Prostate gland (tissue), 2 donors: Measurements from ENCODE around the gene BHLHE41. TPM values are rescaled to one million over a fixed set of nuclear protein-coding genes. Genes with fewer than 3 reads are reported as not detected.

Experiments used
- DNase-seq: peaks from one replicate; pipeline ENCODE4 v3.0.0-alpha.2; 2019; ENCODE audit warnings: low spot score
- H3K27ac ChIP-seq, 2 donors: fragments of 200-600 bp; sonication (generic); 2 replicates each; pipeline ENCODE4 v1.5.1; 2017 to 2019
- H3K27me3 ChIP-seq: fragments of 200-600 bp; sonication (generic); replicated peaks from 2 replicates; pipeline ENCODE4 v1.5.1; 2019; ENCODE audit not compliant: insufficient read depth
- H3K36me3 ChIP-seq, 2 donors: fragments of 200-600 bp; sonication (generic); 1 replicate in 1 of 2; 2 replicates in 1 of 2; pipeline versions ENCODE4 v1.5.1 to v1.8.1; 2017 to 2019
- H3K4me1 ChIP-seq: fragments of 200-600 bp; sonication (generic); replicated peaks from 2 replicates; pipeline ENCODE4 v1.5.1; 2019
- H3K4me3 ChIP-seq, 2 donors: fragments of 200-600 bp; sonication (generic); 2 replicates each; pipeline ENCODE4 v1.5.1; 2017 to 2019
- H3K9me3 ChIP-seq: fragments of 200-600 bp; sonication (generic); 2 replicates; pipeline ENCODE4 v1.5.1; 2017
- POLR2A ChIP-seq: fragments of 450-650 bp; IDR thresholded peaks from one replicate; pipeline ENCODE4 v1.6.1; 2016; ENCODE audit warnings: antibody characterized with exemption, mild to moderate bottlenecking
- POLR2AphosphoS5 ChIP-seq: sonication (generic); formaldehyde crosslinking; IDR thresholded peaks from one replicate; pipeline ENCODE4 v1.6.1; 2017; ENCODE audit warnings: antibody characterized with exemption
- WGBS: methylation state at CpG from one replicate; pipeline ENCODE4 v1.1.5; 2018; 5-methylcytosine and 5-hydroxymethylcytosine counted together
- intact Hi-C: fragments of 100-400 bp; cut with DNase I; formaldehyde crosslinking; loops from one replicate; pipeline ENCODE4 v1.14.2; 2022
- total RNA-seq, 2 donors: library from RNA; depleted of rRNA; stranded (reverse); fragments of >200 nt; gene quantifications; one replicate each; pipeline ENCODE4 v1.1.0, GENCODE V29; 2016
- TF ChIP-seq, protein P1 (sequence below), 4 experiments: fragments of 200-600 bp in 2 of 4; fragments of 450-650 bp in 2 of 4; sonication (generic) in 2 of 4; IDR thresholded peaks; 1 replicate in 3 of 4; 2 replicates in 1 of 4; pipeline ENCODE4 v1.5.1; 2016 to 2019; ENCODE audit warnings: antibody characterized with exemption in 4 of 4, mild to moderate bottlenecking in 2 of 4, moderate library complexity in 2 of 4

Gene BHLHE41
- 10 to 100 TPM; 11.3 to 31.5 TPM for total RNA-seq

DNA sequence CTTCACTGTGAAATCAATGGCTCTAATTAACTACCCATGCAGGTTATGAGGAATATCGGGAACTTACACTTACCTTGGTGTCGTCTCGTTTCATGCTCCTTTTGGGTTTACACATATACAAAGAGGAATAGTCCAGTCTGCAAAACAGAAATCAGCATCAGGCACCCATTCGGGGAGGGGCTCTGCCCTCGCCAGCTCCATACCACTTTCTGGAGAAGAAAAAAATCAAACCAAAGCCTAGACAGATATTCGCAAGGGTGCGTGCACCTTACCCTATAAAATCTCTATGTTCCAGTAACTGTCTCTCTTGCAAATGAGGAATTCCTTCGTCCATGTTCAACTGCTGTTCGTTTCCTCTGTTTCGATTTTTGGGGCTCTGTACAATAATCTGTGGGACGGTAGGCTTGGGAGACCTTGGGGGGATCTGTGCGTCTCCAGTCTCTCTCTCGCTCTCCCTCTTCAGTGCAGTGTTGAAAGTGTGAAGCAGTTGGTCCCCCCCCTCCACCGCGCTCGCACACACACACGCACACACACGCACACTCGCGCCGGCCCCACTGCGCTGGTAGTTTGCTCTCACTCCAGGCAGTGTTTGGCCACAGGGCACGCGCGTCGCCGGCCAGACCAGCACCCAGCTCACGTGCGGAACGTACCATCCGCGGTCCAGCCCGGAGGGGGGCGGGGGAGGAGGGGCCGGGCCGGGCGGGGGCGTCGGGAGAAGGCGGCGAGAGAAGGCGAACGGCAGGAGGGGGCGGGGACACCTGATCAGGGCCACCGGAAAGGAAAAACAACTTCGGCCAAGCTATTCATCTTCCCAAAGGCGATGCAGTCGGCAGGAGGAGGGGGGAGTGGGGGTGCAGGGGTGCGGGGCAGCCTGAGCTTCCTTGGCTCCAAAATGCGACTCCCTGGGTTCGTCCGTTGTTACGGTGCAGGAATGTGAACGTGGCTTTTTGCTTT, at the start of gene BHLHE41:
Gene BHLHE41, minus strand, starts transcription at position 592 of the 954 bp plus-strand sequence. Its CDS starts 258 bp downstream, at position 334.
- WGBS = 1% methylated on average over 46 of the region's 54 CpGs
- TF ChIP-seq POLR2AphosphoS5 (peak; percentile 42), POLR2A (peak; percentile 73)
- TF ChIP-seq, protein P1, sequence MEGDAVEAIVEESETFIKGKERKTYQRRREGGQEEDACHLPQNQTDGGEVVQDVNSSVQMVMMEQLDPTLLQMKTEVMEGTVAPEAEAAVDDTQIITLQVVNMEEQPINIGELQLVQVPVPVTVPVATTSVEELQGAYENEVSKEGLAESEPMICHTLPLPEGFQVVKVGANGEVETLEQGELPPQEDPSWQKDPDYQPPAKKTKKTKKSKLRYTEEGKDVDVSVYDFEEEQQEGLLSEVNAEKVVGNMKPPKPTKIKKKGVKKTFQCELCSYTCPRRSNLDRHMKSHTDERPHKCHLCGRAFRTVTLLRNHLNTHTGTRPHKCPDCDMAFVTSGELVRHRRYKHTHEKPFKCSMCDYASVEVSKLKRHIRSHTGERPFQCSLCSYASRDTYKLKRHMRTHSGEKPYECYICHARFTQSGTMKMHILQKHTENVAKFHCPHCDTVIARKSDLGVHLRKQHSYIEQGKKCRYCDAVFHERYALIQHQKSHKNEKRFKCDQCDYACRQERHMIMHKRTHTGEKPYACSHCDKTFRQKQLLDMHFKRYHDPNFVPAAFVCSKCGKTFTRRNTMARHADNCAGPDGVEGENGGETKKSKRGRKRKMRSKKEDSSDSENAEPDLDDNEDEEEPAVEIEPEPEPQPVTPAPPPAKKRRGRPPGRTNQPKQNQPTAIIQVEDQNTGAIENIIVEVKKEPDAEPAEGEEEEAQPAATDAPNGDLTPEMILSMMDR (IDR thresholded peaks at IDR 0.05) = peak in 2 of 4 experiments; percentile 13 to 19
- H3K4me1 ChIP-seq = no peaks in the 10 kb centered on the region
- no peaks in the 10 kb centered on the region for H3K27me3 ChIP-seq
- intact Hi-C loops = loop anchor here (5.0 to 10.0 kb wide), 3 partner anchors 73 to 400 kb away; partner anchors contain the start of gene SSPN
- peak; percentile 68 for DNase-seq
- peak within 1 kb of the TSS; percentile 92 to 93 for H3K27ac ChIP-seq
- no peaks in the 10 kb centered on the region for H3K36me3 ChIP-seq
- peak within 1 kb of the TSS; percentile 52 to 60 for H3K4me3 ChIP-seq
- H3K9me3 ChIP-seq = no peaks in the 10 kb centered on the region

DNA sequence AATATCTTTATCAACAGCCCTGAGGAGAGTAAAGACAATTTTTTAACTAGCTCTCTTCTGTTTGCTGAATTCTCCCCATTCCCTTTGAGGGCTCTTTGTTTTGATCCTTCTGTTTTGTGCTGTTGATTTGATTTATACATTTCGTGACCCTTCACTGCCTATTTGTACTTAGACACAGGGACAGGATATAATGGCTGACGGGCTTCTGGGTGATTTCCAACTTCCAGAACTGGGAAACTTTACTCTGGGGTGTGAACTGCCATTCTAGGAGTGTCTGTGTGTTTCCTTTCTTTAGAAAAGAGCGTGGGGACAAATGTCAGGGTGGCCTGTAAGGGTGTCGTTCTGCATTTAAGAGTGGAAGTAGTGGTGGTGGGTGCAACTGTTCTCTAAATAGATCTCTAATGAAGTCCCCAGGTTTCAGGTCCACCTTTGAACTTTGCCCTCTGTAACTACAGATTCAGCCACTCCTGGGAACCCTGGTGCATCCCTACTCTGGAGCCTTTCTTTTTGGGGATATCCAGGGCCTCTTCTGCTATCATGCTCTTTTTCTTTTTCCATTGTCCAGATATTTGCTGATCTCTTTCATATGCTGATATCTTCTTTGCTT, 48.2 kb upstream of the BHLHE41 start:
- no peaks in the 10 kb centered on the region for H3K9me3 ChIP-seq
- TF ChIP-seq, protein P1 (IDR thresholded peaks at IDR 0.05) = no peak
- no peak for TF ChIP-seq POLR2A
- no peaks in the 10 kb centered on the region for H3K27me3 ChIP-seq
- H3K4me1 ChIP-seq = no peaks in the 10 kb centered on the region
- H3K36me3 ChIP-seq = no peaks in the 10 kb centered on the region
- H3K4me3 ChIP-seq = no peak overlapping the region
- DNase-seq = no peak
- intact Hi-C loops = no loop called here
- no peak overlapping the region for H3K27ac ChIP-seq
- WGBS = 48% methylated on average over 4 of the region's 4 CpGs

DNA sequence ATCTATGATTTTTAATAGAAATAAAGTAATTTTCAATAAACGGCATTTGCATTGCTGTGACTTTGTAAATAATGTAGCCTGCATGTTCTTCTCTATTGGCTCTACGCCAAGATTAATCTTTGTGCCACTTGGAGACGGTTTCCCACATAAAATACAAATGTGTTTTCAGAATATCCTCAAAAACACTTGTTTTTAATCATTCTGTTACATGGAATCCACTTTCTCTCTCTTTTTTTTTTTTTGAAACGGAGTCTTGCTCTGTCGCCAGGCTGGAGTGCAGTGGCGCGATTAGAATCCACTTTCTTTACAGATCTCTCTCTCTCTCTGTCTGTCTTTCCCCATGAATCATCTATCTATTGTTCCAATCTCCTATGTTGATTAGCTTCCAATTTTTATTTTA, 47.7 kb upstream of the BHLHE41 start:
- WGBS = 46% methylated on average over 7 of the region's 7 CpGs
- Histone ChIP-seq H3K27me3 (no peaks in the 10 kb centered on the region), H3K9me3 (no peaks in the 10 kb centered on the region), H3K4me1 (no peaks in the 10 kb centered on the region), H3K36me3 (no peaks in the 10 kb centered on the region), H3K27ac (no peak overlapping the region), H3K4me3 (no peak overlapping the region)
- intact Hi-C loops = no loop called here
- TF ChIP-seq, protein P1 (IDR thresholded peaks at IDR 0.05) = no peak
- no peak for TF ChIP-seq POLR2A
- TF ChIP-seq POLR2AphosphoS5 = no peak
- no peak for DNase-seq

DNA sequence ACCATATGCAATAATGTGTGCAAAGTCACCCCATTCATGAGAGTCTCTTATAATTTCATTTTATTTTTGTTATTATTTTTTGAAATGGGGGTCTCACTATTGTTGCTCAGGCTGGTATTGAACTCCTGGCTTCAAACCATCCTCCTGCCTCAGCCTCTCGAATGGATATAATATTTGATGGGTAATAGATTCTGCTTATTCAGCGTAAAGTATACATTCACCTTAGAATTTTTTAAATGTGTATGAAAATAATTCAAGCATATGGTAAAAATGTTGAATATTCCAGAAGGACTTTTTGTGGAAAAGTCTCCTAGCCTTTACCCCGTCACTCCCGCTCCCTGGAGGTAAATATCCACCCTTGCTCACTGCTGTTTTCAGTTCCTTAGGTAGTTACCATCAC, 47.2 kb upstream of the BHLHE41 start:
- Histone ChIP-seq H3K4me3 (no peak overlapping the region), H3K36me3 (no peaks in the 10 kb centered on the region), H3K4me1 (no peaks in the 10 kb centered on the region), H3K27ac (no peak overlapping the region), H3K9me3 (no peaks in the 10 kb centered on the region), H3K27me3 (no peaks in the 10 kb centered on the region)
- intact Hi-C loops = no loop called here
- TF ChIP-seq, protein P1 (IDR thresholded peaks at IDR 0.05) = no peak
- TF ChIP-seq POLR2A = no peak
- no peak for TF ChIP-seq POLR2AphosphoS5
- no peak for DNase-seq
- 89% methylated on average over 4 of the region's 4 CpGs for WGBS
